Prostate gland (tissue), 2 donors: ENCODE data around the gene IFRD2.

Experiments
- CTCF ChIP-seq, 4 experiments: fragments of 200-600 bp in 2 of 4; fragments of 450-650 bp in 2 of 4; sonication (generic) in 2 of 4; IDR thresholded peaks; 1 replicate in 3 of 4; 2 replicates in 1 of 4; pipeline ENCODE4 v1.5.1; 2016 to 2019; ENCODE audit warnings: antibody characterized with exemption in 4 of 4, mild to moderate bottlenecking in 2 of 4, moderate library complexity in 2 of 4
- POLR2AphosphoS5 ChIP-seq: sonication (generic); formaldehyde crosslinking; IDR thresholded peaks from one replicate; pipeline ENCODE4 v1.6.1; 2017; ENCODE audit warnings: antibody characterized with exemption

- no peak for TF ChIP-seq POLR2AphosphoS5
- no peak for TF ChIP-seq CTCF (IDR thresholded peaks at IDR 0.05)
These were observed 33.2 kb downstream of the IFRD2 start for GRCh38 chr3:50258979-50259378.
